VCaP (cell line): Measurements from ENCODE around the gene BIRC6.
"Not testable (repeated sequence)": the region's sequence is repeated elsewhere in the genome, so short reads cannot be mapped to it uniquely, and the experiment has no call there.

Experiments used
- H3K27ac ChIP-seq: fragments of 450-650 bp; 2 replicates; pipeline ENCODE4 v1.5.1; 2017
- CTCF ChIP-seq: fragments of 450-650 bp; conservative IDR thresholded peaks from 2 replicates; pipeline ENCODE4 v1.5.1; 2017; ENCODE audit warnings: mild to moderate bottlenecking, moderate library complexity

BIRC6 gene

DNA sequence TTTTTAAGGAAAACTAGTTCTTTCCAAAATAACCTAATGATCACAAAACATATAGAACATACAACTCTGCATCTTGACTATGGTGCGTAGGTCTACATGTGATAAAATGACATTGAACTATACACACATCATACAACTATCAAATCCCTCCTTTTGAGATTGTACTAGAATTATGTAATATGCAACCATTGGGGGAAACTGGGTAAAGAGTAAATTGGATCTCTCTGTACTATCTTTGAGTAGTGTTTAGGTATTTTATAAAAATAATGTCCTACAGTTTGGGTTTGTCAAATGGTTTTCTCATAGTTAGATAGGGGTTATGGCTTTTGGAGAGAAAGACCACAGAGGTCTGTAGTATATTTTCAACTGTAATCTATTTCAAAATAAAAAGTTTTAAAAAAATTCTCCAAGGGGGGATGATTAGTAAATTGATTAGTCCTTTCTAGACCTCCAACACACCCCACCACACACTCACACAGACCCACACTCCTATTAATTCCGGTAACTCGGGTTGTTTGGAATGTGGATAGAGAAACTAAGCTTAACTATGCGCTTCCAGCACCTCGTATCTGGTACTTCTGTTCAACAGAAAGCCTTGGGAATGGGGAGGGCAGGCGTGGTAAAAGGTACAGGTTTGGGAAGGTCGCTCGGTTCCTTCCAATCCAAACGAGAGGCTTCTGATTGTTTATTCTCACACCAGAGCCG lies 695 bp upstream of the BIRC6 start:
- H3K27ac ChIP-seq = peak overlapping the region; percentile 98
- TF ChIP-seq CTCF = no peak

DNA sequence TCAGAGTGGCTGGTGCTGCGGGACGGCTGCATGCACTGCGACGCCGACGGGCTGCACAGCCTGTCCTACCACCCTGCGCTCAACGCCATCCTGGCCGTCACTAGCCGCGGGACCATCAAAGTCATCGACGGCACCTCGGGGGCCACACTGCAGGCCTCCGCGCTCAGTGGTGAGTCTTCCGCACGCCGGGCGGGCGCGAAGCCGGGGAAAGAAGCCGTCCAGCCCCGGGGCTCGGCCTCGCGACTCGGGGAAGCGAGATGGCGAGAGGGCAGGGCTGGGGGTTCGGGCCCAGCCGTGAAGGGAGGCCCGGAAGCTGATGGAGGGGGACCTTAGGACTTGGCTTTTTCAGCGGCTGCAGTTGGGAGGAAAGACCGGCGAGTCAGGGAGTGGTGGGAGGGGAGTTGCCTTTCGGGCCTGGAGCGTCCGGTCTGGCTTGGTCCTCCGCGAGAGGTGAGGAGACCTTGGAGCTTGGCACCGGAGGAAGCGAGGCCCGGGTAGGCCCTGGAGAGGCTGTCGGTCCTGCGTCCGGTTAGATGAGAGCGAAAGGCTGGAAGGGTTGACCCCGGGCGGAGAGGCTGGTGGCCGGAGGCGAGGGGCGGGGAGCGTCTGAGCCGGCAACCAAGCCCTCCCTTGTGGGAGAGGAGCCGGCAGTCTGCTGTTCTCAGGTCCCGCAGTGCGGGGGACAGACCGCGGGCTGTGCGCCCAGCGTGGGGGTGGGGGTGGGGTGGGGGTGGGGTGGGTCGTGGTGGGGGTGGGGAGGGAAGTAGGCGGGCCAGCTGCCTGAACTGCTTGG lies 691 bp downstream of the BIRC6 start:
- peak overlapping the region; percentile 98 for H3K27ac ChIP-seq
- TF ChIP-seq CTCF = no peak

DNA sequence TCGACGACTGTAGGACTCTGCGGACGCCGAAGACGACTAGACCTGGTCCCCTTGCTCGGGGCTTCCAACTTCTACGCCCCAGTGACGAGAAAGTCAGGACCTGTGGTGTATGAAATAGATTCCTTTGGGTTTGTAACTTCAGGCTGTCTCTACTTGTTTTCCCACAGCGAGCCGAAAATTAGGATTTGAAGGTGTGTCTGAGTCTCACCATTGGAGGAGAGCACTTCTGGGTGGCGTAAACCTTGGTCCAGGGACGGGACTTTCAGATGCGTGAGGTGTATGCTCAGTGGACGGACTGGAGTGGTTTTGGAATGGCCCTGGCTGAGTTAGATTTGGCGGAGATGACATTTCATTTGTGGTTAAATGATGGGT lies 1.3 kb downstream of the BIRC6 start:
- TF ChIP-seq CTCF = no peak
- peak overlapping the region; percentile 98 for H3K27ac ChIP-seq

- no peak for TF ChIP-seq CTCF
- peak overlapping the region; percentile 98; the same call in 1 of the 2 replicates for H3K27ac ChIP-seq
Measured at GRCh38 chr2:32360416-32360815, 3.6 kb downstream of the BIRC6 start.

DNA sequence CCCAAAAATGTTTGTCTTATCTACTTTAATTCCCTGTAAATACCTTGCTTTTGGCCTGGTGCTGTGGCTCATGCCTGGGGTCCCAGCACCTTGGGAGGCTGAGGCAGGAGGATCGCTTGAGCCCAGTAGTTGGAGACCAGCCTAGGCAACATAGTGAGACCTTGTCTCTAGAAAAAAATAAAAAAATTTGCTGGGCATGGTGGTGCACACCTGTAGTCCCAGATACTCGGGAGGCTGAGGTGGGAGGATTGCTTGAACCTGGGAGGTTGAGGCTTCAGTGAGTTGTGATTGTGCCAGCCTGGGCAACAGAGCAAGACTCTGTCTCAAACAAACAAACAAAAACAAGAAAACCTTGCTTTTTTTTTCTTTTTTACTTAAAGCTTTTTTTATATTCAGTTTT lies 6.2 kb downstream of the BIRC6 start:
- 0 out of 2 replicates have a peak overlapping the region, but pooled peaks have one; percentile 14 for H3K27ac ChIP-seq

GRCh38 chr2:32363597-32363996 lies 6.8 kb downstream of the BIRC6 start:
- H3K27ac ChIP-seq = no peak overlapping the region
- TF ChIP-seq CTCF = no peak

DNA sequence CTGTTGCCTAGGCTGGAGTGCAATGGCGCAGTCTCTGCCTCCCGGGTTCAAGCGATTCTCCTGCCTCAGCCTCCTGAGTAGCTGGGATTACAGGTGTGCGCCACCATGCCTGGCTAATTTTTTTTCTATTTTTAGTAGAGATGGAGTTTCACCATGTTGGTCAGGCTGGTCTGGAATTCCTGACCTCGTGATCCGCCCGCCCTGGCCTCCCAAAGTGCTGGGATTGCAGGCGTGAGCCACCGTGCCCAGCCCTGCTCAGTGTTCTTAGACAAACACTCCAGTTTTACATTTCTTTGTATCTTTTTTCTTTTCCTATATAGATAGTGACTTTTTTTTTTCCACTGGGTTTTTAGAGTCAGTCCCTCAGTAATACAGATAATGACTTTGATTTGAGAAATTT lies 7.5 kb downstream of the BIRC6 start:
- H3K27ac ChIP-seq = not testable (repeated sequence)

DNA sequence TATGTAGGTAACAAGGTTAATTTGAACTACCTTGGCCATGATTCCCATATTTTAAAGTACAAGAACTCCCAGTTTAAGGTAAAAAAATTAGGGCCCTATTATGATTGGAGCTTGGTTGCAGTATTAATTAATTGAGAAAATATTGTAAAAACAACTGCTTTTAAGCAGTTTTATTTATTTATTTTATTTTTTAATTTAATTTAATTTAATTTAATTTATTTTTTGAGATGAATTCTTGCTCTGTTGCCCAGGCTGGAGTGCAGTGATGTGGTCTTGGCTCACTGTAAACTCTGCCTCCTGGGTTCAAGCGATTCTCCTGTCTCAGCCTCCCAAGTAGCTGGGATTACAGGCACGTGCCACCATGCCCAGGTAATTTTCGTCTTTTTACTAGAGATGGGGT lies 8.9 kb downstream of the BIRC6 start:
- H3K27ac ChIP-seq = not testable (repeated sequence)

GRCh38 chr2:32366595-32366994 lies 9.8 kb downstream of the BIRC6 start:
- no peak for TF ChIP-seq CTCF
- H3K27ac ChIP-seq = no peak overlapping the region
